ENCODE measurements around the gene PEX14.
"Not testable (repeated sequence)": the region's sequence is repeated elsewhere in the genome, so short reads cannot be mapped to it uniquely, and the experiment has no call there.

Gene PEX14

GRCh38 chr1:10450836-10451235 is 23.9 kb upstream of the PEX14 start:
- DNase-seq: no peak

GRCh38 chr1:10451287-10451686 is 23.5 kb upstream of the PEX14 start:
- no peak for DNase-seq

GRCh38 chr1:10456048-10456447 is 18.7 kb upstream of the PEX14 start:
- no peak for DNase-seq

GRCh38 chr1:10456661-10457060 is 18.1 kb upstream of the PEX14 start:
- DNase-seq: no peak

- not testable (repeated sequence) for DNase-seq
Measured at GRCh38 chr1:10457462-10457861, 17.3 kb upstream of the PEX14 start.

- DNase-seq: no peak
Measured at GRCh38 chr1:10457875-10458274, 16.9 kb upstream of the PEX14 start.

GRCh38 chr1:10459184-10459583 is 15.6 kb upstream of the PEX14 start:
- no peak for DNase-seq

GRCh38 chr1:10467078-10467477 is 7.7 kb upstream of the PEX14 start:
- no peak for DNase-seq

GRCh38 chr1:10470043-10470442 is 4.7 kb upstream of the PEX14 start:
- no peak for DNase-seq

GRCh38 chr1:10471411-10472219 is 3.1 kb upstream of the PEX14 start:
- DNase-seq: no peak

GRCh38 chr1:10472220-10473144 is 2.3 kb upstream of the PEX14 start, which contains the start of gene DFFA:
Gene DFFA, minus strand, starts transcription at chr1:10472529. Its CDS starts 71 bp downstream, at chr1:10472458.
- DNase-seq: peak; percentile 96

- DNase-seq: no peak
Measured at GRCh38 chr1:10473145-10473765, 1.5 kb upstream of the PEX14 start.

GRCh38 chr1:10474309-10474612 is 489 bp upstream of the PEX14 start:
- not testable (repeated sequence) for DNase-seq

GRCh38 chr1:10475510-10475909 is 760 bp downstream of the PEX14 start:
- no peak for DNase-seq

GRCh38 chr1:10479296-10479695 is 4.5 kb downstream of the PEX14 start:
- no peak for DNase-seq

- DNase-seq: no peak
Measured at GRCh38 chr1:10480614-10481013, 5.9 kb downstream of the PEX14 start.

GRCh38 chr1:10484521-10484920 is 9.8 kb downstream of the PEX14 start:
- no peak for DNase-seq

- DNase-seq: no peak
Measured at GRCh38 chr1:10489291-10490055, 14.7 kb downstream of the PEX14 start.

- no peak for DNase-seq
Measured at GRCh38 chr1:10490286-10490970, 15.7 kb downstream of the PEX14 start.

- DNase-seq: no peak
Measured at GRCh38 chr1:10494418-10494753, 19.6 kb downstream of the PEX14 start.

- peak; percentile 83 for DNase-seq
Measured at GRCh38 chr1:10494754-10495474, 20.2 kb downstream of the PEX14 start.

GRCh38 chr1:10495475-10495817 is 20.7 kb downstream of the PEX14 start:
- DNase-seq: no peak
